GM12874 (cell line): ENCODE measurements around the gene CDCA5.

Experiments used
- TF ChIP-seq, protein P1 (sequence below): IDR thresholded peaks from 2 replicates; pipeline ENCODE4 v1.5.1; 2011; ENCODE audit warnings: low read depth, mild to moderate bottlenecking, control low read depth, low read length, moderate library complexity; ENCODE audit not compliant: insufficient read depth

The CDCA5 gene

DNA sequence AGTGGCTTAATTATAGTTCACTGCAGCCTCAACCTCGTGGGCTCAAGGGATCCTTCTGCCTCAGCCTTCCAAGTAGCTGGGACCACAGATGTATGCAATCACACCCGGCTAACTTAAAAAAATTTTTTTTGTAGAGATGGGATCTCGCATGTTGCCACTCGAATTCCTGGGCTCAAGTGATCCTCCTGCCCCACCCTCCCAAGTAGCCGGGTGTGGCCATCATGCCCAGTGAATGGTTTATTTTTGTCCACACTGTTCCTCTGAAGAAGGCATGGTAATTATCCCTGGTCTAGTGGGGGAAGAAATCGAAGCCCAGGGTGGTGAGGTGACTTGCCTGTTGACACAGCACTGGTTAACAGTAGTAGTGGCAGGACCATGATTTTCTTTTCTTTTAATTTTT, 40.9 kb downstream of the CDCA5 start:
- TF ChIP-seq, protein P1, sequence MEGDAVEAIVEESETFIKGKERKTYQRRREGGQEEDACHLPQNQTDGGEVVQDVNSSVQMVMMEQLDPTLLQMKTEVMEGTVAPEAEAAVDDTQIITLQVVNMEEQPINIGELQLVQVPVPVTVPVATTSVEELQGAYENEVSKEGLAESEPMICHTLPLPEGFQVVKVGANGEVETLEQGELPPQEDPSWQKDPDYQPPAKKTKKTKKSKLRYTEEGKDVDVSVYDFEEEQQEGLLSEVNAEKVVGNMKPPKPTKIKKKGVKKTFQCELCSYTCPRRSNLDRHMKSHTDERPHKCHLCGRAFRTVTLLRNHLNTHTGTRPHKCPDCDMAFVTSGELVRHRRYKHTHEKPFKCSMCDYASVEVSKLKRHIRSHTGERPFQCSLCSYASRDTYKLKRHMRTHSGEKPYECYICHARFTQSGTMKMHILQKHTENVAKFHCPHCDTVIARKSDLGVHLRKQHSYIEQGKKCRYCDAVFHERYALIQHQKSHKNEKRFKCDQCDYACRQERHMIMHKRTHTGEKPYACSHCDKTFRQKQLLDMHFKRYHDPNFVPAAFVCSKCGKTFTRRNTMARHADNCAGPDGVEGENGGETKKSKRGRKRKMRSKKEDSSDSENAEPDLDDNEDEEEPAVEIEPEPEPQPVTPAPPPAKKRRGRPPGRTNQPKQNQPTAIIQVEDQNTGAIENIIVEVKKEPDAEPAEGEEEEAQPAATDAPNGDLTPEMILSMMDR: no peak

DNA sequence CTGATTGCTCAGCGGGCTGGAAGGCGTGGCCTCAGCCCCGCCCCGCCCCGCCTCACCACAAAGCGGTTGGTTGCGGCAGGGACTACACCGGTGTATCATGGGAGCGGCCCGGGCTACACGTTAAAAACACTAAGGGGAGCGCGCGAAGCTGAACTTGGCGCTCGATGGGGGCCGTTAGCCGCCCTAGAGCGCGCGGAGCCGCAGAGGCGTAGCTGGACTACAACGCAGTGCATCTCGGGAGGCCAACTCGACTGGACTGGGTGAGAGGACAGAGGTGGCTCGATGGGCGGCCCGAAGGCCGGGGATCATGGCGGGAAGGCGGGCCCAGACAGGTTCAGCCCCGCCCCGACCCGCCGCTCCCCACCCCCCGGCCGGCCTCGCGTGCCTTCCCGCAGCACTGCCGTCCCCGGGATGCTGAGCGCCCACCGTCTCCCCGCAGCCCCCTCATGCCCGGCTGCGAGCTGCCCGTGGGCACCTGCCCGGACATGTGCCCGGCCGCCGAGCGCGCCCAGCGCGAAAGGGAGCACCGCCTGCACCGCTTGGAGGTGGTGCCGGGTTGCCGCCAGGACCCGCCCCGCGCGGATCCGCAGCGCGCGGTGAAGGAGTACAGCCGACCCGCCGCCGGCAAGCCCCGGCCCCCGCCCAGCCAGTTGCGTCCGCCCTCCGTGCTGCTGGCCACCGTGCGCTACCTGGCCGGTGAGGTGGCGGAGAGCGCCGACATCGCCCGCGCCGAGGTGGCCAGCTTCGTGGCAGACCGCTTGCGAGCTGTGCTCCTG, 42.8 kb downstream of the CDCA5 start, which contains the start of gene SAC3D1:
Gene SAC3D1 (plus strand): TSS at position 364 of the 776 bp plus-strand sequence. CDS start 83 bp downstream, at position 447.
- TF ChIP-seq, protein P1: no peak

DNA sequence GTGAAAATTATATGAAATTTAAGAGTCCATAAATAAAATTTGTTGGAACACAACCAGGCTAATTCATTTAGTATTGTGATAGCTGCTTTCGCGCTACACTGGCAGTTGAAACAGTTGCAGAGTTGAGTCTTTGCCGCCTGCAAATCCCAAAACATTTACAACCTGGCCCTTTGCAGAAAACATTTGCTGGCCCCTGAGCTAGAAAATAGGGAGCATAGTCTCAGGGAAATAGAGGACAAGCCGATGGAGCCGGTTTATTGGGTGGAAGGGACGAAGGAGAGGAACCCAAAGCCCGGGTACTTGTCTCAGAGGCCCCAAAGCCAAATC, 43.4 kb downstream of the CDCA5 start:
- TF ChIP-seq, protein P1: no peak

DNA sequence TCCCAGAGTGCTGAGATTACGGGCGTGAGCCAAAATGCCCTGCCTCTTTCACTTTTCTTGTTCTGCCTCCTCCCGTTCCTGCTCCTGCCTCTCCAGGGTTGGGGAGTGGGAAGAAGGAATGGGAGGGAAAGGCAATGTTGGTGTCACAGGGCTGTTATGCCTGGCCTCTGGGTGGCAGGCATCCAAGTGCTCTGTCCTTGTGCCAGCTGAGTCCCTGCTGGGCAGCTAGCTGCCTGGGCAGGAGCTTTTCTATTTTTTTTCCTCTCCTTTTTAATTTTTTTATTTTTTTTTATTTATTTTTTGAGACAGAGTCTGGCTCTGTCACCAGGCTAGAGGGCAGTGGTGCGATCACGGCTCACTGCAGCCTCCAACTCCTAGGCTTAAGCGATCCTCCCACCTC, 46.9 kb downstream of the CDCA5 start:
- TF ChIP-seq, protein P1: no peak

DNA sequence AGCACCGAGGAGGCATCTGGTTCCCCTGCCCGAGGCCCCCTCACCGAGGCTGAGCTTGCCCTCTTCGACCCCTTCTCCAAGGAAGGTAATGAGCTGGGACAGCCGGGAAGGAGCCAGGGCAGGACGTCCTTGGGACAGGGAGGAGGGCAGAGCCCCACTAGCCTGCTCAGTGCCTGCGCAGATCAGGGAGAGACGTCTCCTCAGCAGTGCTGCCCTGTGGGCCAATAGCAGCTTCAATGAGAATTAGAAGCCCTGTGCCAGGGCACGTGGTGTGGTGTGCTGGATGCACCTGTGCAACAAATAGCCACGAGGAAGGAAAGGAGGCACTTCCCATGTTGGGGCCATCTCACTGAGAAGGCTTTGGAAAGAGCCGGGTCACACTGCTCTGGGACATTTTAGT, 48.3 kb downstream of the CDCA5 start:
- TF ChIP-seq, protein P1: no peak

DNA sequence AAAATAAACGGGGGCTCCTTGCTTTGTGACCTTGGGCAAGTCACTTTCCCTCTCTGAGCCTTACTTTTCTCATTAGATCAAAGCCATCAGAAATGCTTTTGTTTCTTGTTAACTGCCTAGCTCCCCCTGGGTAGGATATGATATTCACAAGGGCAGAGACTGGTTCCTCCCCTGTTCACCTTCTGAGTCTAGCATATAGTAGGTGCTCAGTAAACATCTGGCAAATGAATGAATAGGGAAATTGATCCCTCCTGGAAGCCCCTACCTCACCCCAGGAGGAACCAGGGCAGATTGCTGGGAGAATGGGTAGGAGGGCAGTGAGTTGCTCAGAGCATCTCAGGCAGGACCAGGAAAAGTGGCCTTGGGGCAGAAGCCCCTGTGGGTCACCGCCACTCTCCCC, 49.4 kb downstream of the CDCA5 start:
- TF ChIP-seq, protein P1: no peak

DNA sequence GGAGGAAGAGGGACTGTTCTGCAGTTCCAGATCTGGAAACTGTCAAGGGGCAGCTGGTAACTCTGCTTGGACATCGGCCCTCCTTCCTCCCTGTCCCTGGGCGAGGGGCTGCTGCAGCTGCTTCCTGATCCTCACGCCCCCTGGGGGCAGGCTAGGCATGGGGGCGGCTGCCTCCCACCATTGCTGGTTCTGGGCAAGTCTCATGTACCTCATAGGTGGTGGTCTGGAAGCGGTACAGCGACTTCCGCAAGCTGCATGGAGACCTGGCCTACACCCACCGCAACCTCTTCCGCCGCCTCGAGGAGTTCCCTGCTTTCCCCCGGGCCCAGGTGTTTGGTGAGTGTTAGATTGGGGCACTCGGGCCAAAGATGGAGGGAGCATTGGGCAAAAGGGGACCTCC, 51.6 kb downstream of the CDCA5 start:
- TF ChIP-seq, protein P1: no peak
